Measurements from ENCODE around the gene NOS2.

GRCh38 chr17:27816946-27817345, 16.6 kb upstream of the NOS2 start:
- TF ChIP-seq CTCF (IDR thresholded peaks at IDR 0.05): no peak
- no peak for TF ChIP-seq NFE2L1 (CRISPR knock-in tag; IDR thresholded peaks at IDR 0.05)
- TF ChIP-seq, protein P1, sequence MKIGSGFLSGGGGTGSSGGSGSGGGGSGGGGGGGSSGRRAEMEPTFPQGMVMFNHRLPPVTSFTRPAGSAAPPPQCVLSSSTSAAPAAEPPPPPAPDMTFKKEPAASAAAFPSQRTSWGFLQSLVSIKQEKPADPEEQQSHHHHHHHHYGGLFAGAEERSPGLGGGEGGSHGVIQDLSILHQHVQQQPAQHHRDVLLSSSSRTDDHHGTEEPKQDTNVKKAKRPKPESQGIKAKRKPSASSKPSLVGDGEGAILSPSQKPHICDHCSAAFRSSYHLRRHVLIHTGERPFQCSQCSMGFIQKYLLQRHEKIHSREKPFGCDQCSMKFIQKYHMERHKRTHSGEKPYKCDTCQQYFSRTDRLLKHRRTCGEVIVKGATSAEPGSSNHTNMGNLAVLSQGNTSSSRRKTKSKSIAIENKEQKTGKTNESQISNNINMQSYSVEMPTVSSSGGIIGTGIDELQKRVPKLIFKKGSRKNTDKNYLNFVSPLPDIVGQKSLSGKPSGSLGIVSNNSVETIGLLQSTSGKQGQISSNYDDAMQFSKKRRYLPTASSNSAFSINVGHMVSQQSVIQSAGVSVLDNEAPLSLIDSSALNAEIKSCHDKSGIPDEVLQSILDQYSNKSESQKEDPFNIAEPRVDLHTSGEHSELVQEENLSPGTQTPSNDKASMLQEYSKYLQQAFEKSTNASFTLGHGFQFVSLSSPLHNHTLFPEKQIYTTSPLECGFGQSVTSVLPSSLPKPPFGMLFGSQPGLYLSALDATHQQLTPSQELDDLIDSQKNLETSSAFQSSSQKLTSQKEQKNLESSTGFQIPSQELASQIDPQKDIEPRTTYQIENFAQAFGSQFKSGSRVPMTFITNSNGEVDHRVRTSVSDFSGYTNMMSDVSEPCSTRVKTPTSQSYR (CRISPR knock-in tag; IDR thresholded peaks at IDR 0.05): no peak
- TF ChIP-seq, protein P2, sequence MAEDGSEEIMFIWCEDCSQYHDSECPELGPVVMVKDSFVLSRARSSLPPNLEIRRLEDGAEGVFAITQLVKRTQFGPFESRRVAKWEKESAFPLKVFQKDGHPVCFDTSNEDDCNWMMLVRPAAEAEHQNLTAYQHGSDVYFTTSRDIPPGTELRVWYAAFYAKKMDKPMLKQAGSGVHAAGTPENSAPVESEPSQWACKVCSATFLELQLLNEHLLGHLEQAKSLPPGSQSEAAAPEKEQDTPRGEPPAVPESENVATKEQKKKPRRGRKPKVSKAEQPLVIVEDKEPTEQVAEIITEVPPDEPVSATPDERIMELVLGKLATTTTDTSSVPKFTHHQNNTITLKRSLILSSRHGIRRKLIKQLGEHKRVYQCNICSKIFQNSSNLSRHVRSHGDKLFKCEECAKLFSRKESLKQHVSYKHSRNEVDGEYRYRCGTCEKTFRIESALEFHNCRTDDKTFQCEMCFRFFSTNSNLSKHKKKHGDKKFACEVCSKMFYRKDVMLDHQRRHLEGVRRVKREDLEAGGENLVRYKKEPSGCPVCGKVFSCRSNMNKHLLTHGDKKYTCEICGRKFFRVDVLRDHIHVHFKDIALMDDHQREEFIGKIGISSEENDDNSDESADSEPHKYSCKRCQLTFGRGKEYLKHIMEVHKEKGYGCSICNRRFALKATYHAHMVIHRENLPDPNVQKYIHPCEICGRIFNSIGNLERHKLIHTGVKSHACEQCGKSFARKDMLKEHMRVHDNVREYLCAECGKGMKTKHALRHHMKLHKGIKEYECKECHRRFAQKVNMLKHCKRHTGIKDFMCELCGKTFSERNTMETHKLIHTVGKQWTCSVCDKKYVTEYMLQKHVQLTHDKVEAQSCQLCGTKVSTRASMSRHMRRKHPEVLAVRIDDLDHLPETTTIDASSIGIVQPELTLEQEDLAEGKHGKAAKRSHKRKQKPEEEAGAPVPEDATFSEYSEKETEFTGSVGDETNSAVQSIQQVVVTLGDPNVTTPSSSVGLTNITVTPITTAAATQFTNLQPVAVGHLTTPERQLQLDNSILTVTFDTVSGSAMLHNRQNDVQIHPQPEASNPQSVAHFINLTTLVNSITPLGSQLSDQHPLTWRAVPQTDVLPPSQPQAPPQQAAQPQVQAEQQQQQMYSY (CRISPR knock-in tag; IDR thresholded peaks at IDR 0.05): no peak
- TF ChIP-seq TEAD4 (CRISPR knock-in tag; IDR thresholded peaks at IDR 0.05): no peak
- no peak for TF ChIP-seq ZNF512 (CRISPR knock-in tag; IDR thresholded peaks at IDR 0.05; ENCODE audit: borderline replicate concordance)
- no peak for TF ChIP-seq ATF2 (CRISPR knock-in tag; IDR thresholded peaks at IDR 0.05; ENCODE audit: borderline replicate concordance, low read depth)
- TF ChIP-seq FOXP1 (CRISPR knock-in tag; IDR thresholded peaks at IDR 0.05; ENCODE audit: borderline replicate concordance): no peak
- TF ChIP-seq CREM (CRISPR knock-in tag; IDR thresholded peaks at IDR 0.05): no peak
- TF ChIP-seq, protein P3, sequence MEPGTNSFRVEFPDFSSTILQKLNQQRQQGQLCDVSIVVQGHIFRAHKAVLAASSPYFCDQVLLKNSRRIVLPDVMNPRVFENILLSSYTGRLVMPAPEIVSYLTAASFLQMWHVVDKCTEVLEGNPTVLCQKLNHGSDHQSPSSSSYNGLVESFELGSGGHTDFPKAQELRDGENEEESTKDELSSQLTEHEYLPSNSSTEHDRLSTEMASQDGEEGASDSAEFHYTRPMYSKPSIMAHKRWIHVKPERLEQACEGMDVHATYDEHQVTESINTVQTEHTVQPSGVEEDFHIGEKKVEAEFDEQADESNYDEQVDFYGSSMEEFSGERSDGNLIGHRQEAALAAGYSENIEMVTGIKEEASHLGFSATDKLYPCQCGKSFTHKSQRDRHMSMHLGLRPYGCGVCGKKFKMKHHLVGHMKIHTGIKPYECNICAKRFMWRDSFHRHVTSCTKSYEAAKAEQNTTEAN (CRISPR knock-in tag; IDR thresholded peaks at IDR 0.05): no peak

All from WTC11 (cell line).